HepG2 (cell line): Measurements from ENCODE around the gene SP7. TPM values are rescaled to one million over a fixed set of nuclear protein-coding genes. Genes with fewer than 3 reads are reported as not detected.

Experiments
- ARHGAP35 ChIP-seq: sonication (generic); formaldehyde crosslinking; IDR thresholded peaks from 2 replicates; pipeline ENCODE4 v1.9.0; 2022; ENCODE audit warnings: mild to moderate bottlenecking, inconsistent platforms, moderate library complexity, missing genetic modification reagents, borderline replicate concordance
- CBX2 ChIP-seq, 2 experiments: fragments of 200-600 bp in 1 of 2; sonication (generic); formaldehyde crosslinking in 1 of 2; IDR thresholded peaks; 2 replicates each; pipeline versions ENCODE4 v1.7.0 to v1.8.1; 2018 to 2022; ENCODE audit warnings: low read depth in 2 of 2, low read length in 1 of 2, mild to moderate bottlenecking in 1 of 2, missing genetic modification reagents in 1 of 2
- FOXA3 ChIP-seq: IDR thresholded peaks from 2 replicates; pipeline ENCODE4 v1.6.1; 2016; ENCODE audit warnings: missing genetic modification reagents, missing compliant biosample characterization
- NFKBIZ ChIP-seq: IDR thresholded peaks from 2 replicates; pipeline ENCODE4 v1.6.1; 2018; ENCODE audit warnings: missing genetic modification reagents, missing compliant biosample characterization
- NFYB ChIP-seq: sonication (generic); formaldehyde crosslinking; IDR thresholded peaks from 2 replicates; pipeline ENCODE4 v1.4.0; 2020; ENCODE audit warnings: missing genetic modification reagents
- NFYC ChIP-seq: IDR thresholded peaks from 2 replicates; pipeline ENCODE4 v1.6.1; 2016; ENCODE audit warnings: missing genetic modification reagents, missing compliant biosample characterization
- REL ChIP-seq: sonication (generic); formaldehyde crosslinking; conservative IDR thresholded peaks from 2 replicates; pipeline ENCODE4 v1.8.0; 2022; ENCODE audit warnings: mild to moderate bottlenecking, missing genetic modification reagents, moderate library complexity
- SMARCE1 ChIP-seq: fragments of 450-650 bp; IDR thresholded peaks from 2 replicates; pipeline ENCODE4 v1.6.1; 2017; ENCODE audit warnings: borderline replicate concordance
- TARDBP ChIP-seq: sonication (generic); formaldehyde crosslinking; IDR thresholded peaks from 2 replicates; pipeline ENCODE4 v1.8.0; 2022; ENCODE audit warnings: mild to moderate bottlenecking, missing genetic modification reagents
- ZFP90 ChIP-seq: sonication (generic); formaldehyde crosslinking; IDR thresholded peaks from 2 replicates; pipeline ENCODE4 v1.8.0; 2022; ENCODE audit warnings: missing genetic modification reagents, mild to moderate bottlenecking, inconsistent platforms, borderline replicate concordance
- ZNF646 ChIP-seq: sonication (generic); formaldehyde crosslinking; IDR thresholded peaks from 2 replicates; pipeline ENCODE4 v1.9.0; 2021; ENCODE audit warnings: mild to moderate bottlenecking, missing genetic modification reagents
- polyA plus RNA-seq, 8 experiments: library from polyadenylated mRNA; depleted of rRNA in 3 of 8; stranded (reverse) in 7 of 8; unstranded in 1 of 8; fragments of >200 nt; fragmentation: Illumina TruSeq in 4 of 8; extraction: Trizol in 4 of 8; gene quantifications; 2 replicates each; pipeline versions ENCODE4 v1.2.1 to v1.2.3, GENCODE V29; 2011 to 2016; ENCODE audit warnings: low read depth in 4 of 8, missing spikeins in 1 of 8, mixed read lengths in 1 of 8; ENCODE audit not compliant: insufficient read depth in 1 of 8
- total RNA-seq, 5 experiments: library from RNA; depleted of rRNA; stranded (reverse); fragments of >200 nt; fragmentation: Illumina TruSeq; extraction: Trizol; gene quantifications; 2 replicates each; pipeline ENCODE4 v1.2.3, GENCODE V29; 2016; ENCODE audit warnings: low read depth in 1 of 5
- TF ChIP-seq, protein P1 (sequence below): sonication (generic); formaldehyde crosslinking; IDR thresholded peaks from 2 replicates; pipeline ENCODE4 v1.8.0; 2023; ENCODE audit warnings: mild to moderate bottlenecking, missing genetic modification reagents
- TF ChIP-seq, protein P2 (sequence below): sonication (generic); formaldehyde crosslinking; IDR thresholded peaks from 2 replicates; pipeline ENCODE4 v1.5.0; 2020; ENCODE audit warnings: missing genetic modification reagents, mild to moderate bottlenecking, borderline replicate concordance
- TF ChIP-seq, protein P3 (sequence below): sonication (generic); formaldehyde crosslinking; IDR thresholded peaks from 2 replicates; pipeline ENCODE4 v1.5.0; 2020; ENCODE audit warnings: mild to moderate bottlenecking, low read depth, missing genetic modification reagents, borderline replicate concordance
- TF ChIP-seq, protein P4 (sequence below): sonication (generic); formaldehyde crosslinking; IDR thresholded peaks from 2 replicates; pipeline ENCODE4 v1.5.0; 2020; ENCODE audit warnings: mild to moderate bottlenecking, missing genetic modification reagents, borderline replicate concordance

The SP7 gene
- total and polyA plus RNA-seq, 2 of the 13 experiments (the other 11 are each of a cell fraction or from before 2014, with no cell fraction given): not detected

- TF ChIP-seq ZNF646 (CRISPR knock-in tag) (no peak), CBX2 (IDR thresholded peaks at IDR 0.05; ENCODE audit: low read depth, low read length) (no peak), CBX2 (CRISPR knock-in tag; IDR thresholded peaks at IDR 0.05; ENCODE audit: low read depth) (no peak), SMARCE1 (no peak), NFYC (CRISPR knock-in tag) (no peak), ARHGAP35 (CRISPR knock-in tag) (no peak), NFKBIZ (no peak), ZFP90 (peak; percentile 42; the same call in 1 of the 2 replicates), FOXA3 (peak; percentile 32; the same call in 1 of the 2 replicates), TARDBP (CRISPR knock-in tag) (peak; percentile 46; the same call in 1 of the 2 replicates), NFYB (CRISPR knock-in tag) (no peak), REL (CRISPR knock-in tag) (no peak)
- TF ChIP-seq, protein P1, sequence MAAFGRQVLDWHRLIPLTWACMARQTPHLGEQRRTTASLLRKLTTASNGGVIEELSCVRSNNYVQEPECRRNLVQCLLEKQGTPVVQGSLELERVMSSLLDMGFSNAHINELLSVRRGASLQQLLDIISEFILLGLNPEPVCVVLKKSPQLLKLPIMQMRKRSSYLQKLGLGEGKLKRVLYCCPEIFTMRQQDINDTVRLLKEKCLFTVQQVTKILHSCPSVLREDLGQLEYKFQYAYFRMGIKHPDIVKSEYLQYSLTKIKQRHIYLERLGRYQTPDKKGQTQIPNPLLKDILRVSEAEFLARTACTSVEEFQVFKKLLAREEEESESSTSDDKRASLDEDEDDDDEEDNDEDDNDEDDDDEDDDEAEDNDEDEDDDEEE: no peak
- TF ChIP-seq, protein P2, sequence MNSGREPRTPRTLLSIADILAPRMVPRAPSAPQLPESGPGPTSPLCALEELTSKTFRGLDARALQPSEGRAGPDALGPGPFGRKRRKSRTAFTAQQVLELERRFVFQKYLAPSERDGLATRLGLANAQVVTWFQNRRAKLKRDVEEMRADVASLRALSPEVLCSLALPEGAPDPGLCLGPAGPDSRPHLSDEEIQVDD (CRISPR knock-in tag): no peak
- TF ChIP-seq, protein P3, sequence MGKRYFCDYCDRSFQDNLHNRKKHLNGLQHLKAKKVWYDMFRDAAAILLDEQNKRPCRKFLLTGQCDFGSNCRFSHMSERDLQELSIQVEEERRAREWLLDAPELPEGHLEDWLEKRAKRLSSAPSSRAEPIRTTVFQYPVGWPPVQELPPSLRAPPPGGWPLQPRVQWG (CRISPR knock-in tag): no peak
- TF ChIP-seq, protein P4, sequence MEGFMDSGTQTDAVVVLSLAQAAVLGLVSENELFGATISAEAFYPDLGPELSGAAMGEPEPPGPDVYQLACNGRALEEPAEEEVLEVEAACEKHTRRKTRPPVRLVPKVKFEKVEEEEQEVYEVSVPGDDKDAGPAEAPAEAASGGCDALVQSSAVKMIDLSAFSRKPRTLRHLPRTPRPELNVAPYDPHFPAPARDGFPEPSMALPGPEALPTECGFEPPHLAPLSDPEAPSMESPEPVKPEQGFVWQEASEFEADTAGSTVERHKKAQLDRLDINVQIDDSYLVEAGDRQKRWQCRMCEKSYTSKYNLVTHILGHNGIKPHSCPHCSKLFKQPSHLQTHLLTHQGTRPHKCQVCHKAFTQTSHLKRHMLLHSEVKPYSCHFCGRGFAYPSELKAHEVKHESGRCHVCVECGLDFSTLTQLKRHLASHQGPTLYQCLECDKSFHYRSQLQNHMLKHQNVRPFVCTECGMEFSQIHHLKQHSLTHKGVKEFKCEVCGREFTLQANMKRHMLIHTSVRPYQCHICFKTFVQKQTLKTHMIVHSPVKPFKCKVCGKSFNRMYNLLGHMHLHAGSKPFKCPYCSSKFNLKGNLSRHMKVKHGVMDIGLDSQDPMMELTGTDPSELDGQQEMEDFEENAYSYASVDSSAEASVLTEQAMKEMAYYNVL (CRISPR knock-in tag): peak; percentile 84; the same call in 1 of the 2 replicates
These were observed 11.2 kb downstream of the SP7 start (continued) for GRCh38 chr12:53324779-53325510.
